WTC11 (cell line): ENCODE results near the gene IL1RAPL1. TPM values are rescaled to one million over a fixed set of nuclear protein-coding genes. Genes with fewer than 3 reads are reported as not detected.

Experiments used
- ATAC-seq: fragments of 200-7000 bp; cut with Tn5 transposase; 2 replicates; pipeline ENCODE4 v1.10.0; 2021; ENCODE audit warnings: mild to moderate bottlenecking, moderate library complexity
- CTCF ChIA-PET: fragments of 300-600 bp; sonication (Branson Sonifier 250); formaldehyde crosslinking; loops from one replicate; lab custom pipeline; 2021; ENCODE audit warnings: antibody characterized with exemption; lab: Charles Lee
- POLR2A ChIA-PET: fragments of 350-600 bp; sonication (Branson Sonifier 250); formaldehyde crosslinking; loops from one replicate; lab custom pipeline; 2021; ENCODE audit warnings: antibody characterized with exemption; lab: Charles Lee
- DNase-seq: peaks from one replicate; pipeline ENCODE4 v3.0.0; 2021; ENCODE audit warnings: low spot score
- H3K27ac Mint-ChIP-seq: 2 replicates; pipeline ENCODE4 v1.8.0; 2021; ENCODE audit warnings: mixed read lengths
- H3K27me3 Mint-ChIP-seq: 2 replicates; pipeline ENCODE4 v1.8.0; 2021; ENCODE audit warnings: low read depth, mild to moderate bottlenecking, moderate library complexity, mixed read lengths
- H3K36me3 Mint-ChIP-seq: 2 replicates; pipeline ENCODE4 v1.8.0; 2021; ENCODE audit warnings: mixed read lengths
- H3K4me1 Mint-ChIP-seq: 2 replicates; pipeline ENCODE4 v1.8.0; 2022; ENCODE audit warnings: mixed read lengths
- H3K4me3 Mint-ChIP-seq: 2 replicates; pipeline ENCODE4 v1.8.0; 2021; ENCODE audit warnings: mild to moderate bottlenecking, moderate library complexity, mixed read lengths
- H3K9me3 Mint-ChIP-seq: 2 replicates; pipeline ENCODE4 v1.8.0; 2021; ENCODE audit warnings: mixed read lengths
- ATF1 ChIP-seq: sonication (generic); formaldehyde crosslinking; IDR thresholded peaks from 2 replicates; pipeline ENCODE4 v1.8.1; 2023; ENCODE audit warnings: mild to moderate bottlenecking, moderate library complexity, missing genetic modification reagents
- ESRRA ChIP-seq: sonication (generic); formaldehyde crosslinking; IDR thresholded peaks from 2 replicates; pipeline ENCODE4 v1.8.1; 2022; ENCODE audit warnings: mild to moderate bottlenecking, missing genetic modification reagents, borderline replicate concordance
- FOXK1 ChIP-seq: sonication (generic); formaldehyde crosslinking; IDR thresholded peaks from 2 replicates; pipeline ENCODE4 v1.8.0; 2022; ENCODE audit warnings: mild to moderate bottlenecking, moderate library complexity, missing genetic modification reagents
- FOXP1 ChIP-seq: sonication (generic); formaldehyde crosslinking; IDR thresholded peaks from 2 replicates; pipeline ENCODE4 v1.8.0; 2022; ENCODE audit warnings: missing genetic modification reagents, mild to moderate bottlenecking, moderate library complexity, borderline replicate concordance
- GTF2I ChIP-seq: fragments of 250-450 bp; sonication (Bioruptor Pico); conservative IDR thresholded peaks from 2 replicates; pipeline ENCODE4 v1.4.0; 2021; ENCODE audit warnings: mild to moderate bottlenecking
- JAZF1 ChIP-seq: fragments of 250-450 bp; sonication (Bioruptor Pico); IDR thresholded peaks from 2 replicates; pipeline ENCODE4 v1.9.0; 2021; ENCODE audit warnings: moderate library complexity, mild to moderate bottlenecking, inconsistent platforms
- MYBL2 ChIP-seq: sonication (generic); formaldehyde crosslinking; IDR thresholded peaks from 2 replicates; pipeline ENCODE4 v1.8.1; 2023; ENCODE audit warnings: mild to moderate bottlenecking, moderate library complexity, missing genetic modification reagents
- SOX15 ChIP-seq: fragments of 250-450 bp; sonication (Bioruptor Pico); IDR thresholded peaks from 2 replicates; pipeline ENCODE4 v1.9.0; 2021; ENCODE audit warnings: mild to moderate bottlenecking
- TP53 ChIP-seq: sonication (generic); formaldehyde crosslinking; IDR thresholded peaks from 2 replicates; pipeline ENCODE4 v1.8.1; 2023; ENCODE audit warnings: mild to moderate bottlenecking, missing genetic modification reagents
- ZNF317 ChIP-seq: sonication (generic); formaldehyde crosslinking; IDR thresholded peaks from 2 replicates; pipeline ENCODE4 v1.8.1; 2023; ENCODE audit warnings: low read depth, mild to moderate bottlenecking, moderate library complexity, missing genetic modification reagents, borderline replicate concordance
- ZNF416 ChIP-seq: fragments of 250-450 bp; sonication (Bioruptor Pico); IDR thresholded peaks from 2 replicates; pipeline ENCODE4 v1.9.0; 2021; ENCODE audit warnings: mild to moderate bottlenecking, inconsistent platforms
- ZNF671 ChIP-seq: fragments of 250-450 bp; sonication (Bioruptor Pico); IDR thresholded peaks from 2 replicates; pipeline ENCODE4 v1.8.0; 2021; ENCODE audit warnings: mild to moderate bottlenecking
- total RNA-seq: library from RNA; stranded (reverse); gene quantifications from 3 replicates; pipeline ENCODE4 v1.2.3, GENCODE V29; 2021
- TF ChIP-seq, protein P1 (sequence below): sonication (generic); formaldehyde crosslinking; IDR thresholded peaks from 2 replicates; pipeline ENCODE4 v1.8.1; 2023; ENCODE audit warnings: mild to moderate bottlenecking, missing genetic modification reagents, moderate library complexity
- TF ChIP-seq, protein P2 (sequence below): fragments of 250-450 bp; sonication (Bioruptor Pico); IDR thresholded peaks from 2 replicates; pipeline ENCODE4 v1.9.0; 2021; ENCODE audit warnings: mild to moderate bottlenecking
- TF ChIP-seq, protein P3 (sequence below): fragments of 250-450 bp; sonication (Bioruptor Pico); IDR thresholded peaks from 2 replicates; pipeline ENCODE4 v2.1.2; 2022; ENCODE audit warnings: mild to moderate bottlenecking, moderate library complexity
- TF ChIP-seq, protein P4 (sequence below): fragments of 200-600 bp; IDR thresholded peaks from 2 replicates; pipeline ENCODE4 v1.8.0; 2022; ENCODE audit warnings: antibody characterized with exemption
- TF ChIP-seq, protein P5 (sequence below): sonication (generic); formaldehyde crosslinking; IDR thresholded peaks from 2 replicates; pipeline ENCODE4 v1.8.0; 2022; ENCODE audit warnings: mild to moderate bottlenecking, missing genetic modification reagents
- TF ChIP-seq, protein P6 (sequence below): sonication (generic); formaldehyde crosslinking; IDR thresholded peaks from 2 replicates; pipeline ENCODE4 v1.8.0; 2022; ENCODE audit warnings: mild to moderate bottlenecking, missing genetic modification reagents
- TF ChIP-seq, protein P7 (sequence below): sonication (generic); formaldehyde crosslinking; IDR thresholded peaks from 2 replicates; pipeline ENCODE4 v1.8.0; 2023; ENCODE audit warnings: mild to moderate bottlenecking, missing genetic modification reagents
- TF ChIP-seq, protein P8 (sequence below): sonication (generic); formaldehyde crosslinking; conservative IDR thresholded peaks from 2 replicates; pipeline ENCODE4 v1.8.1; 2023; ENCODE audit warnings: mild to moderate bottlenecking, low read depth, missing genetic modification reagents, moderate library complexity
- TF ChIP-seq, protein P9 (sequence below): sonication (generic); formaldehyde crosslinking; conservative IDR thresholded peaks from 2 replicates; pipeline ENCODE4 v1.8.1; 2022; ENCODE audit warnings: mild to moderate bottlenecking, missing genetic modification reagents
- TF ChIP-seq, protein P10 (sequence below): sonication (generic); formaldehyde crosslinking; IDR thresholded peaks from 2 replicates; pipeline ENCODE4 v1.8.1; 2023; ENCODE audit warnings: mild to moderate bottlenecking, missing genetic modification reagents, moderate library complexity

The IL1RAPL1 gene
- total RNA-seq, 1 experiment from 2014 or later, result 0.13 TPM

DNA sequence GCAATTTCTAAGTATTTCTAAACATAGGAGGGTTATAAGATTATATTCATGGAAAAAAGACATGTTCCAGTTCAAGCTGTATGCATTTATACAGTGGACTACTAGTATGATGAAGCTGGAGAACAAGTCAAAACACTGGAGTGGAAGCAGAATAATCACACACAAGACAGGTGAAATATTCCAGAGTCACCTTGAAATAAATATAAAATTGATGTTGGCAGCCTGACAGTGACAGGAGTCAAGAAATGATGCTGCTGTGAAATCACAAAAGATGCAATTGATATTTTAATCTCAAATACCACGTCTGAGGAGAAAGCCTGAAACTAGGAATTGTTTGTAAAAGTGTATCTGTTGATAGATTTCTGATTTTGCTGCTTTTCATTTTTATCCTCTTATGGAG, 667.3 kb downstream of the IL1RAPL1 start (continued):
- TF ChIP-seq, protein P1, sequence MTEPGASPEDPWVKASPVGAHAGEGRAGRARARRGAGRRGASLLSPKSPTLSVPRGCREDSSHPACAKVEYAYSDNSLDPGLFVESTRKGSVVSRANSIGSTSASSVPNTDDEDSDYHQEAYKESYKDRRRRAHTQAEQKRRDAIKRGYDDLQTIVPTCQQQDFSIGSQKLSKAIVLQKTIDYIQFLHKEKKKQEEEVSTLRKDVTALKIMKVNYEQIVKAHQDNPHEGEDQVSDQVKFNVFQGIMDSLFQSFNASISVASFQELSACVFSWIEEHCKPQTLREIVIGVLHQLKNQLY (CRISPR knock-in tag), result no peak
- TF ChIP-seq ATF1 (CRISPR knock-in tag) (no peak), FOXP1 (no peak), ZNF671 (CRISPR knock-in tag) (no peak), GTF2I (CRISPR knock-in tag) (no peak), ZNF317 (CRISPR knock-in tag) (no peak), MYBL2 (CRISPR knock-in tag) (no peak), ESRRA (no peak)
- TF ChIP-seq, protein P2, sequence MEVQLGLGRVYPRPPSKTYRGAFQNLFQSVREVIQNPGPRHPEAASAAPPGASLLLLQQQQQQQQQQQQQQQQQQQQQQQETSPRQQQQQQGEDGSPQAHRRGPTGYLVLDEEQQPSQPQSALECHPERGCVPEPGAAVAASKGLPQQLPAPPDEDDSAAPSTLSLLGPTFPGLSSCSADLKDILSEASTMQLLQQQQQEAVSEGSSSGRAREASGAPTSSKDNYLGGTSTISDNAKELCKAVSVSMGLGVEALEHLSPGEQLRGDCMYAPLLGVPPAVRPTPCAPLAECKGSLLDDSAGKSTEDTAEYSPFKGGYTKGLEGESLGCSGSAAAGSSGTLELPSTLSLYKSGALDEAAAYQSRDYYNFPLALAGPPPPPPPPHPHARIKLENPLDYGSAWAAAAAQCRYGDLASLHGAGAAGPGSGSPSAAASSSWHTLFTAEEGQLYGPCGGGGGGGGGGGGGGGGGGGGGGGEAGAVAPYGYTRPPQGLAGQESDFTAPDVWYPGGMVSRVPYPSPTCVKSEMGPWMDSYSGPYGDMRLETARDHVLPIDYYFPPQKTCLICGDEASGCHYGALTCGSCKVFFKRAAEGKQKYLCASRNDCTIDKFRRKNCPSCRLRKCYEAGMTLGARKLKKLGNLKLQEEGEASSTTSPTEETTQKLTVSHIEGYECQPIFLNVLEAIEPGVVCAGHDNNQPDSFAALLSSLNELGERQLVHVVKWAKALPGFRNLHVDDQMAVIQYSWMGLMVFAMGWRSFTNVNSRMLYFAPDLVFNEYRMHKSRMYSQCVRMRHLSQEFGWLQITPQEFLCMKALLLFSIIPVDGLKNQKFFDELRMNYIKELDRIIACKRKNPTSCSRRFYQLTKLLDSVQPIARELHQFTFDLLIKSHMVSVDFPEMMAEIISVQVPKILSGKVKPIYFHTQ, result no peak
- TF ChIP-seq, protein P3, sequence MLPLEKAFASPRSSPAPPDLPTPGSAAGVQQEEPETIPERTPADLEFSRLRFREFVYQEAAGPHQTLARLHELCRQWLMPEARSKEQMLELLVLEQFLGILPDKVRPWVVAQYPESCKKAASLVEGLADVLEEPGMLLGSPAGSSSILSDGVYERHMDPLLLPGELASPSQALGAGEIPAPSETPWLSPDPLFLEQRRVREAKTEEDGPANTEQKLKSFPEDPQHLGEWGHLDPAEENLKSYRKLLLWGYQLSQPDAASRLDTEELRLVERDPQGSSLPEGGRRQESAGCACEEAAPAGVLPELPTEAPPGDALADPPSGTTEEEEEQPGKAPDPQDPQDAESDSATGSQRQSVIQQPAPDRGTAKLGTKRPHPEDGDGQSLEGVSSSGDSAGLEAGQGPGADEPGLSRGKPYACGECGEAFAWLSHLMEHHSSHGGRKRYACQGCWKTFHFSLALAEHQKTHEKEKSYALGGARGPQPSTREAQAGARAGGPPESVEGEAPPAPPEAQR (CRISPR knock-in tag), result no peak
- TF ChIP-seq, protein P4, sequence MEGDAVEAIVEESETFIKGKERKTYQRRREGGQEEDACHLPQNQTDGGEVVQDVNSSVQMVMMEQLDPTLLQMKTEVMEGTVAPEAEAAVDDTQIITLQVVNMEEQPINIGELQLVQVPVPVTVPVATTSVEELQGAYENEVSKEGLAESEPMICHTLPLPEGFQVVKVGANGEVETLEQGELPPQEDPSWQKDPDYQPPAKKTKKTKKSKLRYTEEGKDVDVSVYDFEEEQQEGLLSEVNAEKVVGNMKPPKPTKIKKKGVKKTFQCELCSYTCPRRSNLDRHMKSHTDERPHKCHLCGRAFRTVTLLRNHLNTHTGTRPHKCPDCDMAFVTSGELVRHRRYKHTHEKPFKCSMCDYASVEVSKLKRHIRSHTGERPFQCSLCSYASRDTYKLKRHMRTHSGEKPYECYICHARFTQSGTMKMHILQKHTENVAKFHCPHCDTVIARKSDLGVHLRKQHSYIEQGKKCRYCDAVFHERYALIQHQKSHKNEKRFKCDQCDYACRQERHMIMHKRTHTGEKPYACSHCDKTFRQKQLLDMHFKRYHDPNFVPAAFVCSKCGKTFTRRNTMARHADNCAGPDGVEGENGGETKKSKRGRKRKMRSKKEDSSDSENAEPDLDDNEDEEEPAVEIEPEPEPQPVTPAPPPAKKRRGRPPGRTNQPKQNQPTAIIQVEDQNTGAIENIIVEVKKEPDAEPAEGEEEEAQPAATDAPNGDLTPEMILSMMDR, result no peak

DNA sequence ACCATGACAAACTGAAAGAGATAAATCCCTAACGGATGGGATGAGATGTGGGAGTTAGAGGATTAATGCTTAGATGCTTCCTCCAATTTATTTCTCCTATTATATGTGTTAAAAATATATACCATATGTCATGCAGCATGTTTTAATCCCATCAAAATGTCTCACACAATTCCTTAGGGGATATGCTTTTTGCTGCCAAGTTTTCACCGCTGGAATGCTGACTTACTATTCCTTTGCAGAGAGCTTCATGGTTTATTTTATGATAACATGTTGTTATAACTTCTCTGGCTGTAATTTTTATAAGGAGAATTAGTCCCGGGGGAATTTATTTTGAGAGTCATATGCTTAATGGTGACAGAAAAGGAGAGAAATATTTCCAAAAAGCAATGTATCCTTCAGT, 670.3 kb downstream of the IL1RAPL1 start:
- DNase-seq (no peak), ATAC-seq (no peak)
- CTCF ChIA-PET, result no interaction called here
- H3K9me3 Mint-ChIP-seq, result 0 out of 2 replicates have a peak, but pooled peaks cover 6% of the 10 kb centered on the region
- POLR2A ChIA-PET, result no interaction called here
- H3K4me1 Mint-ChIP-seq, result no peaks in the 10 kb centered on the region
- H3K27ac Mint-ChIP-seq, result no peak overlapping the region
- H3K36me3 Mint-ChIP-seq, result no peaks in the 10 kb centered on the region
- no peak for TF ChIP-seq FOXK1 (CRISPR knock-in tag)
- TF ChIP-seq JAZF1 (CRISPR knock-in tag), result no peak
- TF ChIP-seq, protein P5, sequence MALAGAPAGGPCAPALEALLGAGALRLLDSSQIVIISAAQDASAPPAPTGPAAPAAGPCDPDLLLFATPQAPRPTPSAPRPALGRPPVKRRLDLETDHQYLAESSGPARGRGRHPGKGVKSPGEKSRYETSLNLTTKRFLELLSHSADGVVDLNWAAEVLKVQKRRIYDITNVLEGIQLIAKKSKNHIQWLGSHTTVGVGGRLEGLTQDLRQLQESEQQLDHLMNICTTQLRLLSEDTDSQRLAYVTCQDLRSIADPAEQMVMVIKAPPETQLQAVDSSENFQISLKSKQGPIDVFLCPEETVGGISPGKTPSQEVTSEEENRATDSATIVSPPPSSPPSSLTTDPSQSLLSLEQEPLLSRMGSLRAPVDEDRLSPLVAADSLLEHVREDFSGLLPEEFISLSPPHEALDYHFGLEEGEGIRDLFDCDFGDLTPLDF (CRISPR knock-in tag), result no peak
- TF ChIP-seq, protein P6, sequence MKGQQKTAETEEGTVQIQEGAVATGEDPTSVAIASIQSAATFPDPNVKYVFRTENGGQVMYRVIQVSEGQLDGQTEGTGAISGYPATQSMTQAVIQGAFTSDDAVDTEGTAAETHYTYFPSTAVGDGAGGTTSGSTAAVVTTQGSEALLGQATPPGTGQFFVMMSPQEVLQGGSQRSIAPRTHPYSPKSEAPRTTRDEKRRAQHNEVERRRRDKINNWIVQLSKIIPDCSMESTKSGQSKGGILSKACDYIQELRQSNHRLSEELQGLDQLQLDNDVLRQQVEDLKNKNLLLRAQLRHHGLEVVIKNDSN (CRISPR knock-in tag), result no peak
- TF ChIP-seq, protein P7, sequence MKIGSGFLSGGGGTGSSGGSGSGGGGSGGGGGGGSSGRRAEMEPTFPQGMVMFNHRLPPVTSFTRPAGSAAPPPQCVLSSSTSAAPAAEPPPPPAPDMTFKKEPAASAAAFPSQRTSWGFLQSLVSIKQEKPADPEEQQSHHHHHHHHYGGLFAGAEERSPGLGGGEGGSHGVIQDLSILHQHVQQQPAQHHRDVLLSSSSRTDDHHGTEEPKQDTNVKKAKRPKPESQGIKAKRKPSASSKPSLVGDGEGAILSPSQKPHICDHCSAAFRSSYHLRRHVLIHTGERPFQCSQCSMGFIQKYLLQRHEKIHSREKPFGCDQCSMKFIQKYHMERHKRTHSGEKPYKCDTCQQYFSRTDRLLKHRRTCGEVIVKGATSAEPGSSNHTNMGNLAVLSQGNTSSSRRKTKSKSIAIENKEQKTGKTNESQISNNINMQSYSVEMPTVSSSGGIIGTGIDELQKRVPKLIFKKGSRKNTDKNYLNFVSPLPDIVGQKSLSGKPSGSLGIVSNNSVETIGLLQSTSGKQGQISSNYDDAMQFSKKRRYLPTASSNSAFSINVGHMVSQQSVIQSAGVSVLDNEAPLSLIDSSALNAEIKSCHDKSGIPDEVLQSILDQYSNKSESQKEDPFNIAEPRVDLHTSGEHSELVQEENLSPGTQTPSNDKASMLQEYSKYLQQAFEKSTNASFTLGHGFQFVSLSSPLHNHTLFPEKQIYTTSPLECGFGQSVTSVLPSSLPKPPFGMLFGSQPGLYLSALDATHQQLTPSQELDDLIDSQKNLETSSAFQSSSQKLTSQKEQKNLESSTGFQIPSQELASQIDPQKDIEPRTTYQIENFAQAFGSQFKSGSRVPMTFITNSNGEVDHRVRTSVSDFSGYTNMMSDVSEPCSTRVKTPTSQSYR (CRISPR knock-in tag), result no peak
- TF ChIP-seq TP53, result no peak
- TF ChIP-seq, protein P8, sequence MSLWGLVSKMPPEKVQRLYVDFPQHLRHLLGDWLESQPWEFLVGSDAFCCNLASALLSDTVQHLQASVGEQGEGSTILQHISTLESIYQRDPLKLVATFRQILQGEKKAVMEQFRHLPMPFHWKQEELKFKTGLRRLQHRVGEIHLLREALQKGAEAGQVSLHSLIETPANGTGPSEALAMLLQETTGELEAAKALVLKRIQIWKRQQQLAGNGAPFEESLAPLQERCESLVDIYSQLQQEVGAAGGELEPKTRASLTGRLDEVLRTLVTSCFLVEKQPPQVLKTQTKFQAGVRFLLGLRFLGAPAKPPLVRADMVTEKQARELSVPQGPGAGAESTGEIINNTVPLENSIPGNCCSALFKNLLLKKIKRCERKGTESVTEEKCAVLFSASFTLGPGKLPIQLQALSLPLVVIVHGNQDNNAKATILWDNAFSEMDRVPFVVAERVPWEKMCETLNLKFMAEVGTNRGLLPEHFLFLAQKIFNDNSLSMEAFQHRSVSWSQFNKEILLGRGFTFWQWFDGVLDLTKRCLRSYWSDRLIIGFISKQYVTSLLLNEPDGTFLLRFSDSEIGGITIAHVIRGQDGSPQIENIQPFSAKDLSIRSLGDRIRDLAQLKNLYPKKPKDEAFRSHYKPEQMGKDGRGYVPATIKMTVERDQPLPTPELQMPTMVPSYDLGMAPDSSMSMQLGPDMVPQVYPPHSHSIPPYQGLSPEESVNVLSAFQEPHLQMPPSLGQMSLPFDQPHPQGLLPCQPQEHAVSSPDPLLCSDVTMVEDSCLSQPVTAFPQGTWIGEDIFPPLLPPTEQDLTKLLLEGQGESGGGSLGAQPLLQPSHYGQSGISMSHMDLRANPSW (CRISPR knock-in tag), result no peak
- TF ChIP-seq, protein P9, sequence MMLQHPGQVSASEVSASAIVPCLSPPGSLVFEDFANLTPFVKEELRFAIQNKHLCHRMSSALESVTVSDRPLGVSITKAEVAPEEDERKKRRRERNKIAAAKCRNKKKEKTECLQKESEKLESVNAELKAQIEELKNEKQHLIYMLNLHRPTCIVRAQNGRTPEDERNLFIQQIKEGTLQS (CRISPR knock-in tag), result no peak
- no peak for TF ChIP-seq ZNF416 (CRISPR knock-in tag)
- TF ChIP-seq SOX15, result no peak
- TF ChIP-seq, protein P10, sequence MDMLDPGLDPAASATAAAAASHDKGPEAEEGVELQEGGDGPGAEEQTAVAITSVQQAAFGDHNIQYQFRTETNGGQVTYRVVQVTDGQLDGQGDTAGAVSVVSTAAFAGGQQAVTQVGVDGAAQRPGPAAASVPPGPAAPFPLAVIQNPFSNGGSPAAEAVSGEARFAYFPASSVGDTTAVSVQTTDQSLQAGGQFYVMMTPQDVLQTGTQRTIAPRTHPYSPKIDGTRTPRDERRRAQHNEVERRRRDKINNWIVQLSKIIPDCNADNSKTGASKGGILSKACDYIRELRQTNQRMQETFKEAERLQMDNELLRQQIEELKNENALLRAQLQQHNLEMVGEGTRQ (CRISPR knock-in tag), result no peak
- no peaks in the 10 kb centered on the region for H3K27me3 Mint-ChIP-seq
- H3K4me3 Mint-ChIP-seq, result no peak overlapping the region
